ENCODE results near the gene ITPKB. TPM values are rescaled to one million over a fixed set of nuclear protein-coding genes. Genes with fewer than 3 reads are reported as not detected.

The ITPKB gene
- polyA plus RNA-seq, 1 experiment, result 2.8 TPM

GRCh38 chr1:226646026-226646869, 92.8 kb downstream of the ITPKB start:
- TF ChIP-seq CTCF (IDR thresholded peaks at IDR 0.05; ENCODE audit: low read depth, low read length), result no peak
- no peaks in the 10 kb centered on the region for H3K9me3 ChIP-seq (ENCODE audit: control insufficient read depth, insufficient read depth, low read length)
- CTCF ChIA-PET, result interaction anchor here (1.3 kb wide), 1 partner anchor 20 kb away, joined by 4 read pairs; no protein-coding TSS in a partner anchor
- H3K4me3 ChIP-seq (ENCODE audit: low read depth, low read length), result no peak overlapping the region
- POLR2A ChIA-PET, result no interaction called here
- no peaks in the 10 kb centered on the region for H3K27me3 ChIP-seq (ENCODE audit: control insufficient read depth, insufficient read depth, low read length)
- no peak for DNase-seq (ENCODE audit: low read depth, low spot score)
- H3K27ac ChIP-seq (ENCODE audit: low read depth, low read length), result no peak overlapping the region

DNA sequence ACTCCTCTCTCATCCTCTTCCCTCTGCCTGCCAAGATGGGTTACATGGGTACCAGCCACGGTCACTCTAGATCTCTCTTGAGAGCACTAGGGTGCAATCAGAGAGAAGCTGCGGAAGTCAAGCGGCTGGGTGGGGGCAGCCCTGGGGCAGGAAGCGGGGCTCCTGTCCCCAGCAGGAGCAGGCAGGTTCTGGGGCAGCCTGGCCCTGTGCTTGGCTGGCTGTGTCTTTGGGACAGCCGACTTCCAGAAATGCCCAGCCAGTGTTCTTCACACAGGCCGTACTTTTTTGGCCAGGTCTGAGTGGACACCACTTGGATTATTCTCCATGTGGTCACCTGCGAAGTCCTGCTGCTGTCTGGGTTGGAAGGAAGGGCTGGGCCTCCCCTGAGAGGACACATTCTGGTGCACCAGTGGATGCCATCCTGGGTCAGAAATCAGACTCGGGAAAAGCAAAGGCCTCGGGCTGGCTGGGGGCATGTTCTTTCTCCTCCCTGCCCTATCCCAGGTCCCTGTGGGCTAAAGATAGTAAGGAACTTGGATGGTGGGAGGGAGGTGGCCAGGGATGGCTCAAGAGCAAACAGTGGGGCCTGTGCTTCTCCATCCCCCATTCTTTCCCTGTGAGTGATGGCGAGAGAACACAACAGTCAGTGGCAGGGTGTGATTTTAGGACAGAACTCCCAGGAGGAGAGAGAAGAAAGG, 93.7 kb downstream of the ITPKB start:
- Histone ChIP-seq H3K4me3 (ENCODE audit: low read depth, low read length) (no peak overlapping the region), H3K27me3 (ENCODE audit: control insufficient read depth, insufficient read depth, low read length) (no peaks in the 10 kb centered on the region), H3K9me3 (ENCODE audit: control insufficient read depth, insufficient read depth, low read length) (no peaks in the 10 kb centered on the region), H3K27ac (ENCODE audit: low read depth, low read length) (peak overlapping the region; percentile 2)
- CTCF ChIA-PET, result interaction anchor here (1.3 kb wide), 1 partner anchor 19 kb away, joined by 4 read pairs; no protein-coding TSS in a partner anchor
- DNase-seq (ENCODE audit: low read depth, low spot score), result no peak
- POLR2A ChIA-PET, result no interaction called here
- TF ChIP-seq CTCF (IDR thresholded peaks at IDR 0.05; ENCODE audit: low read depth, low read length), result no peak

DNA sequence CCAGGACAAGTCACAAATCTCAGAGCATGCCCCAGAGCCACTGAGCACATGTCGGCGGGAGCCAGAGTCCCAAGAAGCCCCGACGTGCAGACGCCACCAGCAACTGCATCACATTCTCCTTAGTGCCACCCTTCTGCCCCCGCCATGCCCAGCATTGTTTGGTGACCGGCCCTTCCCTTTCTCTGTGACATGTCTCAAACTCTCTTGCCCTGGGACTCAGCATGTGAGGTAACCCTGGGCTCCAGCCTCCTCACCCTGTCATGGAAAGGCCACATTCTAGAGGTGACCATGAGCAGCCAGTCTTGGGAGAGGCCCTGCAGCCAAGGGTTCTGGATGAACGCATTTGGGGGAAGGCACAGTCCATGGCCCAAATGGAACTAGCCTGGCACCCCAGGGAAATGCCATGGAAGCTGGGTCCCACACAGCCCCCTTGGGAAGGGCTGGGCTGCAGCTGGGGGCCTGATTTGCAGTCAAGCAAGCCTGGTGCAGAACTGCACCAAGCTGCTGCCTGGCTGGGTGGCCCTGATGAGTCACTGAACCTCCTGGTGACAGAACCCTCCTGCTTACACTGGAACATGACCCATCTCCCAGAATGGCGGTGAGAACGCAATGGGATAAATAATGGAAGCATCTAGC, 94.4 kb downstream of the ITPKB start:
- no peak overlapping the region for H3K4me3 ChIP-seq (ENCODE audit: low read depth, low read length)
- no peaks in the 10 kb centered on the region for H3K27me3 ChIP-seq (ENCODE audit: control insufficient read depth, insufficient read depth, low read length)
- H3K27ac ChIP-seq (ENCODE audit: low read depth, low read length), result no peak overlapping the region
- H3K9me3 ChIP-seq (ENCODE audit: control insufficient read depth, insufficient read depth, low read length), result no peaks in the 10 kb centered on the region
- no peak for DNase-seq (ENCODE audit: low read depth, low spot score)
- POLR2A ChIA-PET, result no interaction called here
- CTCF ChIA-PET, result interaction anchor here (0.8 to 1.8 kb wide), 3 partner anchors 11 to 36 kb away, joined by 3 to 7 read pairs (median 4); no protein-coding TSS in a partner anchor
- no peak for TF ChIP-seq CTCF (IDR thresholded peaks at IDR 0.05; ENCODE audit: low read depth, low read length)

- Histone ChIP-seq H3K27ac (ENCODE audit: low read depth, low read length) (peak overlapping the region; percentile 57), H3K9me3 (ENCODE audit: control insufficient read depth, insufficient read depth, low read length) (no peaks in the 10 kb centered on the region), H3K4me3 (ENCODE audit: low read depth, low read length) (no peak overlapping the region), H3K27me3 (ENCODE audit: control insufficient read depth, insufficient read depth, low read length) (no peaks in the 10 kb centered on the region)
- ChIA-PET POLR2A (no interaction called here), CTCF (interaction anchor here (0.8 to 3.1 kb wide), 4 partner anchors 10 to 185 kb away, joined by 3 to 17 read pairs (median 6); no protein-coding TSS in a partner anchor)
- no peak for TF ChIP-seq CTCF (IDR thresholded peaks at IDR 0.05; ENCODE audit: low read depth, low read length)
- no peak for DNase-seq (ENCODE audit: low read depth, low spot score)
Measured at GRCh38 chr1:226643611-226644540, 95.2 kb downstream of the ITPKB start.
